CD4-positive, alpha-beta T cell (primary cell): Measurements from ENCODE around the gene HIVEP3. TPM values are rescaled to one million over a fixed set of nuclear protein-coding genes. Genes with fewer than 3 reads are reported as not detected.

ENCODE experiments used
- ATAC-seq: fragments of 200-7000 bp; cut with Tn5 transposase; one replicate; pipeline ENCODE4 v1.10.0; 2022; ENCODE audit warnings: mild to moderate bottlenecking; ENCODE audit not compliant: poor library complexity
- CTCF ChIA-PET: fragments of 350-600 bp; sonication (Branson Sonifier 250); formaldehyde crosslinking; loops from one replicate; lab custom pipeline; 2021; ENCODE audit warnings: antibody characterized with exemption, inconsistent platforms; lab: Charles Lee
- POLR2A ChIA-PET: fragments of 350-600 bp; sonication (Branson Sonifier 250); formaldehyde crosslinking; loops from one replicate; lab custom pipeline; 2021; ENCODE audit warnings: antibody characterized with exemption, inconsistent platforms; lab: Charles Lee
- DNase-seq, 14 experiments: peaks; one replicate each; pipeline ENCODE4 v3.0.0-alpha.2; 2013 to 2020; ENCODE audit warnings: mixed read lengths in 2 of 14
- H3K27ac ChIP-seq, 2 donors: one replicate each; pipeline versions ENCODE4 v1.5.1 to v1.7.0; 2013; ENCODE audit warnings: low read length in 2 of 2, low read depth in 1 of 2, mild to moderate bottlenecking in 1 of 2
- H3K27me3 ChIP-seq, 2 experiments: 1 replicate in 1 of 2; 2 replicates in 1 of 2; pipeline versions ENCODE4 v1.6.1 to v1.7.0; 2013; ENCODE audit warnings: low read length in 2 of 2, control low read depth in 1 of 2, mild to moderate bottlenecking in 1 of 2, moderate library complexity in 1 of 2; ENCODE audit not compliant: insufficient read depth in 2 of 2, control insufficient read depth in 1 of 2
- H3K36me3 ChIP-seq: one replicate; pipeline ENCODE4 v1.6.1; 2013; ENCODE audit warnings: low read length, control low read depth; ENCODE audit not compliant: insufficient read depth
- H3K4me1 ChIP-seq: one replicate; pipeline ENCODE4 v1.6.1; 2013; ENCODE audit warnings: low read length, control low read depth; ENCODE audit not compliant: insufficient read depth
- H3K4me3 ChIP-seq: one replicate; pipeline ENCODE4 v1.5.1; 2013; ENCODE audit warnings: mild to moderate bottlenecking, low read length, moderate library complexity
- H3K9me3 ChIP-seq, 2 experiments: 1 replicate in 1 of 2; 2 replicates in 1 of 2; pipeline versions ENCODE4 v1.6.1 to v1.7.0; 2013; ENCODE audit warnings: low read length in 2 of 2, mild to moderate bottlenecking in 2 of 2, control low read depth in 1 of 2, moderate library complexity in 1 of 2; ENCODE audit not compliant: control insufficient read depth in 1 of 2, insufficient read depth in 1 of 2
- H3K27ac Mint-ChIP-seq: one replicate; pipeline ENCODE4 v1.8.0; 2020; ENCODE audit warnings: mixed read lengths
- H3K27me3 Mint-ChIP-seq: one replicate; pipeline ENCODE4 v1.8.0; 2021; ENCODE audit warnings: mixed read lengths
- H3K36me3 Mint-ChIP-seq: one replicate; pipeline ENCODE4 v1.8.0; 2021; ENCODE audit warnings: low read depth, mixed read lengths
- H3K4me1 Mint-ChIP-seq: one replicate; pipeline ENCODE4 v1.8.0; 2021; ENCODE audit warnings: low read depth, mixed read lengths
- H3K4me3 Mint-ChIP-seq: one replicate; pipeline ENCODE4 v1.8.0; 2020; ENCODE audit warnings: mild to moderate bottlenecking, mixed read lengths
- H3K9me3 Mint-ChIP-seq: one replicate; pipeline ENCODE4 v1.8.0; 2020; ENCODE audit warnings: mixed read lengths
- CTCF ChIP-seq: fragments of 200-600 bp; IDR thresholded peaks from one replicate; pipeline ENCODE4 v1.8.0; 2022; ENCODE audit warnings: antibody characterized with exemption, mild to moderate bottlenecking
- intact Hi-C, 2 experiments: fragments of 100-400 bp; cut with DNase I in 1 of 2; cut with micrococcal nuclease in 1 of 2; formaldehyde crosslinking; loops; one replicate each; pipeline versions ENCODE4 v1.15.1 to v1.9.0; 2023 to 2025; cut with DNase I, micrococcal nuclease
- total RNA-seq, 174 experiments: library from RNA in 2 of 174; stranded (reverse) in 2 of 174; gene quantifications; one replicate each; pipeline ENCODE4 v1.2.3 and lab custom pipeline; 2021 to 2026

The HIVEP3 gene
- total RNA-seq, 2 experiments from 2014 or later = 5.1 to 5.4 TPM

GRCh38 chr1:41497056-41497440, 421.7 kb downstream of the HIVEP3 start:
- no peak for TF ChIP-seq CTCF
- Mint-ChIP-seq H3K27ac (no peak overlapping the region), H3K4me3 (no peak overlapping the region), H3K4me1 (peaks cover 4% of the 10 kb centered on the region), H3K9me3 (no peaks in the 10 kb centered on the region), H3K27me3 (peaks cover 34% of the 10 kb centered on the region), H3K36me3 (no peaks in the 10 kb centered on the region)
- CTCF ChIA-PET = no interaction called here
- POLR2A ChIA-PET = no interaction called here
- Histone ChIP-seq H3K27me3 (peaks cover 10 to 18% of the 10 kb centered on the region in 2 experiments), H3K4me1 (peaks cover 14% of the 10 kb centered on the region), H3K36me3 (no peaks in the 10 kb centered on the region), H3K27ac (no peak overlapping the region), H3K4me3 (no peak overlapping the region), H3K9me3 (peaks cover 0 to 3% of the 10 kb centered on the region in 2 experiments)
- DNase-seq (no peak), ATAC-seq (no peak)
- intact Hi-C loops = no loop called here

- intact Hi-C loops = no loop called here
- Mint-ChIP-seq H3K36me3 (no peaks in the 10 kb centered on the region), H3K27me3 (peaks cover 34% of the 10 kb centered on the region), H3K4me1 (peaks cover 4% of the 10 kb centered on the region), H3K4me3 (no peak overlapping the region), H3K9me3 (no peaks in the 10 kb centered on the region), H3K27ac (no peak overlapping the region)
- Histone ChIP-seq H3K4me3 (no peak overlapping the region), H3K4me1 (peaks cover 14% of the 10 kb centered on the region), H3K27me3 (peaks cover 10 to 18% of the 10 kb centered on the region in 2 experiments), H3K27ac (no peak overlapping the region), H3K9me3 (peaks cover 0 to 3% of the 10 kb centered on the region in 2 experiments), H3K36me3 (no peaks in the 10 kb centered on the region)
- CTCF ChIA-PET = no interaction called here
- TF ChIP-seq CTCF = no peak
- ATAC-seq (no peak), DNase-seq (peak in 3 of 14 experiments; percentile 5 to 43 (median 28))
- POLR2A ChIA-PET = no interaction called here
Observed at GRCh38 chr1:41496080-41497055, 422.4 kb downstream of the HIVEP3 start.

GRCh38 chr1:41495210-41495948, 423.3 kb downstream of the HIVEP3 start:
- peaks cover 14% of the 10 kb centered on the region for H3K4me1 ChIP-seq
- ChIA-PET CTCF (no interaction called here), POLR2A (no interaction called here)
- Mint-ChIP-seq H3K4me3 (no peak overlapping the region), H3K4me1 (peaks cover 4% of the 10 kb centered on the region), H3K27ac (no peak overlapping the region), H3K27me3 (peaks cover 34% of the 10 kb centered on the region), H3K36me3 (no peaks in the 10 kb centered on the region), H3K9me3 (no peaks in the 10 kb centered on the region)
- ATAC-seq = no peak
- intact Hi-C loops = no loop called here
- H3K27me3 ChIP-seq = peaks cover 10 to 18% of the 10 kb centered on the region in 2 experiments
- no peak overlapping the region for H3K27ac ChIP-seq
- no peak overlapping the region for H3K4me3 ChIP-seq
- DNase-seq = no peak
- TF ChIP-seq CTCF = no peak
- H3K36me3 ChIP-seq = no peaks in the 10 kb centered on the region
- peaks cover 0 to 7% of the 10 kb centered on the region in 2 experiments for H3K9me3 ChIP-seq
